Panc1 (cell line): ENCODE results near the gene TMEM98. TPM values are rescaled to one million over a fixed set of nuclear protein-coding genes. Genes with fewer than 3 reads are reported as not detected.

ENCODE experiments used
- ATAC-seq: fragments of 200-7000 bp; cut with Tn5 transposase; 2 replicates; pipeline ENCODE4 v1.9.1; 2020; ENCODE audit warnings: mild to moderate bottlenecking, moderate library complexity
- BruUV-seq: library from RNA; stranded (reverse); fragments of 400-500 nt; replicated peaks from 2 replicates; lab custom pipeline; 2021; lab: Mats Ljungman, UMichigan
- CTCF ChIA-PET: fragments of 300-600 bp; sonication (Branson Sonifier 250); formaldehyde crosslinking; loops from one replicate; lab custom pipeline; 2022; ENCODE audit warnings: antibody characterized with exemption; lab: Charles Lee
- POLR2A ChIA-PET: fragments of 300-600 bp; sonication (Branson Sonifier 250); formaldehyde crosslinking; loops from one replicate; lab custom pipeline; 2022; ENCODE audit warnings: antibody characterized with exemption; lab: Charles Lee
- DNase-seq: peaks from one replicate; pipeline ENCODE4 v3.0.0-alpha.2; 2010; ENCODE audit warnings: low read depth, low spot score
- H3K27ac ChIP-seq: 2 replicates; pipeline ENCODE4 v1.5.1; 2011; ENCODE audit warnings: mild to moderate bottlenecking, low read length, inconsistent platforms
- H3K27me3 ChIP-seq: fragments of 200-500 bp; sonication (Bioruptor generic); 2 replicates; pipeline ENCODE4 v1.6.0; 2014; ENCODE audit warnings: low read length, inconsistent platforms; ENCODE audit not compliant: control insufficient read depth, insufficient read depth
- H3K36me3 ChIP-seq: fragments of 200-500 bp; sonication (Bioruptor generic); 2 replicates; pipeline ENCODE4 v1.5.1; 2014; ENCODE audit warnings: inconsistent platforms, mild to moderate bottlenecking, low read length, moderate library complexity; ENCODE audit not compliant: control insufficient read depth, insufficient read depth
- H3K4me1 ChIP-seq: 2 replicates; pipeline ENCODE4 v1.5.1; 2011; ENCODE audit warnings: inconsistent platforms, mild to moderate bottlenecking, low read length, moderate library complexity; ENCODE audit not compliant: control insufficient read depth, insufficient read depth
- H3K4me3 ChIP-seq, 2 experiments: 2 replicates each; pipeline ENCODE4 v1.5.1; 2011 to 2012; ENCODE audit warnings: low read depth in 2 of 2, low read length in 2 of 2, mild to moderate bottlenecking in 2 of 2, inconsistent platforms in 1 of 2, moderate library complexity in 1 of 2
- H3K9me3 ChIP-seq: fragments of 200-500 bp; sonication (Bioruptor generic); 2 replicates; pipeline ENCODE4 v1.5.1; 2014; ENCODE audit warnings: low read depth, mild to moderate bottlenecking, inconsistent platforms, low read length, moderate library complexity; ENCODE audit not compliant: control insufficient read depth, insufficient read depth
- CTCF ChIP-seq: fragments of 450-650 bp; IDR thresholded peaks from 2 replicates; pipeline ENCODE4 v1.5.1; 2017; ENCODE audit warnings: mild to moderate bottlenecking
- POLR2AphosphoS5 ChIP-seq: IDR thresholded peaks from 2 replicates; pipeline ENCODE4 v1.6.1; 2012; ENCODE audit warnings: mild to moderate bottlenecking, low read depth, low read length, moderate library complexity
- REST ChIP-seq, 2 experiments: IDR thresholded peaks; 2 replicates each; pipeline ENCODE4 v1.6.1; 2011 to 2012; ENCODE audit warnings: low read depth in 2 of 2, control low read depth in 1 of 2, low read length in 1 of 2, mild to moderate bottlenecking in 1 of 2, moderate library complexity in 1 of 2; ENCODE audit not compliant: insufficient read depth in 1 of 2
- SIN3A ChIP-seq: IDR thresholded peaks from 2 replicates; pipeline ENCODE4 v1.6.1; 2012; ENCODE audit warnings: low read depth, mild to moderate bottlenecking, low read length, moderate library complexity, borderline replicate concordance; ENCODE audit not compliant: insufficient read depth
- TCF7L2 ChIP-seq: IDR thresholded peaks from 2 replicates; pipeline ENCODE4 v1.6.1; 2011; ENCODE audit warnings: mild to moderate bottlenecking, low read depth, low read length, inconsistent platforms
- in situ Hi-C: cut with HindIII; loops from 2 replicates; pipeline ENCODE4 v1.10.0; 2016; ENCODE audit warnings: low sequenced_read_pairs, low pct_unique_long_range_greater_than_20kb
- intact Hi-C: fragments of 100-400 bp; cut with micrococcal nuclease; formaldehyde crosslinking; loops from one replicate; pipeline ENCODE4 v1.10.0; 2022; ENCODE audit not compliant: unreplicated experiment
- total RNA-seq: library from RNA; stranded (reverse); gene quantifications from one replicate; pipeline ENCODE4 v1.2.1, GENCODE V29; 2021; ENCODE audit not compliant: unreplicated experiment

TMEM98 gene
- total RNA-seq, 1 experiment from 2014 or later, result 2.2 TPM

GRCh38 chr17:32944248-32945020 is 16.5 kb downstream of the TMEM98 start:
- no peak for ATAC-seq
- ChIA-PET CTCF (no interaction called here), POLR2A (no interaction called here)
- DNase-seq, result no peak
- H3K27ac ChIP-seq, result no peak overlapping the region
- BruUV-seq, result no TSS peak
- H3K9me3 ChIP-seq, result no peaks in the 10 kb centered on the region
- H3K36me3 ChIP-seq, result no peaks in the 10 kb centered on the region
- TF ChIP-seq POLR2AphosphoS5 (no peak), REST (IDR thresholded peaks at IDR 0.05; ENCODE audit: insufficient read depth in 1 of 2, low read depth in 2 of 2, low read length in 1 of 2) (no peak), CTCF (no peak), TCF7L2 (no peak), SIN3A (no peak)
- intact Hi-C loops, result no loop called here
- in situ Hi-C loops, result no loop called here
- no peaks in the 10 kb centered on the region for H3K4me1 ChIP-seq
- peaks cover 13% of the 10 kb centered on the region for H3K27me3 ChIP-seq
- H3K4me3 ChIP-seq, result no peak overlapping the region

- DNase-seq (no peak), ATAC-seq (no peak)
- intact Hi-C loops, result no loop called here
- TF ChIP-seq POLR2AphosphoS5 (no peak), CTCF (0 out of 2 replicates have a peak, but pooled peaks have one; percentile 1)
- in situ Hi-C loops, result no loop called here
- H3K27ac ChIP-seq, result no peak overlapping the region
- CTCF ChIA-PET, result interaction anchor here (0.7 kb wide), 1 partner anchor 10 kb away, joined by 5 read pairs; no protein-coding TSS in a partner anchor
- H3K36me3 ChIP-seq, result no peaks in the 10 kb centered on the region
- no peaks in the 10 kb centered on the region for H3K4me1 ChIP-seq
- POLR2A ChIA-PET, result no interaction called here
- no peaks in the 10 kb centered on the region for H3K9me3 ChIP-seq
- peaks cover 16% of the 10 kb centered on the region for H3K27me3 ChIP-seq
- no TSS peak for BruUV-seq
- no peak overlapping the region for H3K4me3 ChIP-seq
These were observed 18.6 kb downstream of the TMEM98 start for GRCh38 chr17:32946375-32947135.
